ENCODE measurements around the gene ORM2.

The ORM2 gene

GRCh38 chr9:114291886-114292590, 37.6 kb upstream of the ORM2 start:
- no peak for FAIRE-seq
- no peak for DNase-seq (ENCODE audit: insufficient read length, low spot score)

GRCh38 chr9:114294664-114295063, 35.0 kb upstream of the ORM2 start:
- no peak for DNase-seq (ENCODE audit: insufficient read length, low spot score)
- no peak for FAIRE-seq

GRCh38 chr9:114296338-114296737, 33.3 kb upstream of the ORM2 start:
- DNase-seq (ENCODE audit: insufficient read length, low spot score) (no peak), FAIRE-seq (no peak)

- no peak for DNase-seq (ENCODE audit: insufficient read length, low spot score)
- FAIRE-seq, result no peak
Observed at GRCh38 chr9:114299286-114300152, 30.1 kb upstream of the ORM2 start.

GRCh38 chr9:114300153-114300845, 29.4 kb upstream of the ORM2 start:
- no peak for FAIRE-seq
- no peak for DNase-seq (ENCODE audit: insufficient read length, low spot score)

- DNase-seq (ENCODE audit: insufficient read length, low spot score), result no peak
- no peak for FAIRE-seq
Observed at GRCh38 chr9:114300846-114301797, 28.5 kb upstream of the ORM2 start.

- DNase-seq (ENCODE audit: insufficient read length, low spot score) (no peak), FAIRE-seq (no peak)
Observed at GRCh38 chr9:114301798-114302565, 27.7 kb upstream of the ORM2 start.

- DNase-seq (ENCODE audit: insufficient read length, low spot score) (no peak), FAIRE-seq (no peak)
Observed at GRCh38 chr9:114302727-114303126, 26.9 kb upstream of the ORM2 start.

GRCh38 chr9:114303571-114303970, 26.1 kb upstream of the ORM2 start:
- FAIRE-seq (no peak), DNase-seq (ENCODE audit: insufficient read length, low spot score) (no peak)

- no peak for FAIRE-seq
- DNase-seq (ENCODE audit: insufficient read length, low spot score), result no peak
Observed at GRCh38 chr9:114303977-114304376, 25.7 kb upstream of the ORM2 start.

- FAIRE-seq (no peak), DNase-seq (ENCODE audit: insufficient read length, low spot score) (no peak)
Observed at GRCh38 chr9:114304416-114305188, 25.1 kb upstream of the ORM2 start.

GRCh38 chr9:114307899-114308267, 21.8 kb upstream of the ORM2 start:
- no peak for FAIRE-seq
- no peak for DNase-seq (ENCODE audit: insufficient read length, low spot score)

- DNase-seq (ENCODE audit: insufficient read length, low spot score), result no peak
- no peak for FAIRE-seq
Observed at GRCh38 chr9:114308361-114308950, 21.2 kb upstream of the ORM2 start.

GRCh38 chr9:114309096-114309495, 20.6 kb upstream of the ORM2 start:
- no peak for DNase-seq (ENCODE audit: insufficient read length, low spot score)
- FAIRE-seq, result no peak

- no peak for FAIRE-seq
- DNase-seq (ENCODE audit: insufficient read length, low spot score), result no peak
Observed at GRCh38 chr9:114310471-114311450, 18.9 kb upstream of the ORM2 start.

- FAIRE-seq, result no peak
- DNase-seq (ENCODE audit: insufficient read length, low spot score), result no peak
Observed at GRCh38 chr9:114311571-114312512, 17.8 kb upstream of the ORM2 start.
